Midbrain (tissue), 1 donor: ENCODE measurements around the gene EMB.
"Not testable (repeated sequence)": the region's sequence is repeated elsewhere in the genome, so short reads cannot be mapped to it uniquely, and the experiment has no call there.

Experiments
- DNase-seq: peaks from one replicate; lab custom pipeline; 2025; lab: John Stamatoyannopoulos, UW

EMB gene, protein sequence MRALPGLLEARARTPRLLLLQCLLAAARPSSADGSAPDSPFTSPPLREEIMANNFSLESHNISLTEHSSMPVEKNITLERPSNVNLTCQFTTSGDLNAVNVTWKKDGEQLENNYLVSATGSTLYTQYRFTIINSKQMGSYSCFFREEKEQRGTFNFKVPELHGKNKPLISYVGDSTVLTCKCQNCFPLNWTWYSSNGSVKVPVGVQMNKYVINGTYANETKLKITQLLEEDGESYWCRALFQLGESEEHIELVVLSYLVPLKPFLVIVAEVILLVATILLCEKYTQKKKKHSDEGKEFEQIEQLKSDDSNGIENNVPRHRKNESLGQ

DNA sequence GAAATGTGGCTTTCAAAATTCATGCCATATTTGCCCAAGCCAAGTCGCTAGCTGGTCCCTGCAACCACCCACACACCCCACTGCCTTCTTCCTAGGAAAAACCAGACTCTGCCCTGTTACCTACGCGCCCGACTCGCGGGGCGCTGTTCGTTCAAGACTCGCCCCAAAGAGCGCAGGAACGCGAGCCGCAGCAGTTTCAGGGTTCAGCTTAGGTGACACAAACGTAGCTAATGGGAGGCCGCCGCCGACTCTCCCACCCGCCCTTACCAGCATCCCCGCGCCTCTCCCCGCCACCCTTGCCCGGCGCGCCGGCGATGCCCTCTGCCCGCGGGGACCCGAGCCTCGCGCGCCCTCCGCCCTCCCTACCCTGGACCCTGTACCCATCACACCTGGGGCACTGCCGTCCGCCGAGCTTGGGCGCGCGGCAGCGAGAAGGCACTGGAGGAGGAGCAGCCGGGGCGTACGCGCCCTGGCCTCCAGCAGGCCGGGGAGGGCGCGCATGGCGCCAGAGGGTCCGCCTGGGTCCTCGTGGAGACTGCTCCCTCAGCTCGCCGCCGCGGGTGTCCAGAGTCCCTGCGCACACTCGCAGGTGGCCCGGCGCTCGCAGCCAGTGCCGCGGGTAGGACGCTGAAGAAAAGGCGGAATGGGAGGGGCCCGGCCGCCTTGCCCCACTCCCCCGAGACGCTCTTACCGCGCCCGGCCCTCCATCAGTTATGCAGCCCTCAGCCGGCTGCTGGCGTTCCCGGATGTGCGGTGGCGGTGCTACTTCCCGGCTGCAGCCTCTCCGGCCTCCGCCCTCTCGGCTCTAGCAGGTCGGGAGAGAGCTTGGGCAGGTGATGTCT, at the start of gene EMB:
Gene EMB (minus strand): TSS at position 638 of the 842 bp plus-strand sequence. CDS start 137 bp downstream, at position 501.
- peak; percentile 8 for DNase-seq

DNA sequence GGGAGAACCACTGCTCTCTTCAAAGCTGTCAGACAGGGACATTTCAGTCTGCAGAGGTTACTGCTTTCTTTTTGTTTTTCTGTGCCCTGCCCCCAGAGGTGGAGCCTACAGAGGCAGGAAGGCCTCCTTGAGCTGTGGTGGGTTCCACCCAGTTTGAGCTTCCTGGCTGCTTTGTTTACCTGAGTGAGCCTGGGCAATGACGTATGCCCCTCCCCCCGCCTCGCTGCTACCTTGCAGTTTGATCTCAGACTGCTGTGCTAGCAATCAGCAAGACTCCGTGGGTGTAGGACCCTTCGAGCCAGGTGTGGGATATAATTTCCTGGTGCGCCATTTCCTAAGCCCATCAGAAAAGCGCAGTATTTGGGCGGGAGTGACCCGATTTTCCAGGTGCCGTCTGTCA, 48.4 kb upstream of the EMB start:
- not testable (repeated sequence) for DNase-seq

DNA sequence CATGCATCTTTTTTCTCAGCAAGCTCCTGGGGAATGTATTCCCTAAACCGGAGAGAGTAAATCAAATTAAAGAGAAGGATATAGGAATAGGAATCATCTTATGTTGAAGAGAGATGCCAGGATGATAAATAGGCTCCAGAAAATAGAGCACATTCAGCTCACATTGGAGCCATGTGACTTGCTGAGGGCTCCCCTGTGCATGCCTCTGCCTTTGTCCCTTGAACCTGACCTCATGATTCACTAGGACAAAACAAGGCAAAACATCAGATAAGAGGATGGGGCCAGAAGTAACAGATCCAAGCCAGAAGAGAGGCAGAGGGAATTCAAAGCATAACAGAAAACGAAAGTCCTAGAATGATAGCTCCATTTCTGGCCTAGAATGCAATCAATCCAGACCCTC, 37.7 kb upstream of the EMB start:
- not testable (repeated sequence) for DNase-seq

DNA sequence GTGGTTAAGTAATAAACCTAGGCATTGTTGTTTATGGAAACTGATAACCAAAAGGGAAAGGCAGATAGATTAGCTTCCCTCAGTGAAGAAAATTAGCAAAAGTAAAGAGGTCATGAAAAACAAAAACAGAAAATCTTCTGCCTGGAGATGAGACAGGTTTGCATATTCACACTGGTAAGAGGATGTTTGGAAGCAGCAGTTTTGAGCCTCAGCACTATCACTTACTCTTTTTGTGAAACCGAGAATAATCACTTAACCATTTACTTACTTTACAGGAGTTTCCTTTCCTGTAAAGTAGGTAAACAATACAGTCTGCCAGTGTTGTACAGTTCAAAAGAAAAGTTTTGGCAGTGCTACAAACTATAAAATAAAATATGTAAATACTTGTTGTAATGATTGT, 35.5 kb upstream of the EMB start:
- DNase-seq: no peak

DNA sequence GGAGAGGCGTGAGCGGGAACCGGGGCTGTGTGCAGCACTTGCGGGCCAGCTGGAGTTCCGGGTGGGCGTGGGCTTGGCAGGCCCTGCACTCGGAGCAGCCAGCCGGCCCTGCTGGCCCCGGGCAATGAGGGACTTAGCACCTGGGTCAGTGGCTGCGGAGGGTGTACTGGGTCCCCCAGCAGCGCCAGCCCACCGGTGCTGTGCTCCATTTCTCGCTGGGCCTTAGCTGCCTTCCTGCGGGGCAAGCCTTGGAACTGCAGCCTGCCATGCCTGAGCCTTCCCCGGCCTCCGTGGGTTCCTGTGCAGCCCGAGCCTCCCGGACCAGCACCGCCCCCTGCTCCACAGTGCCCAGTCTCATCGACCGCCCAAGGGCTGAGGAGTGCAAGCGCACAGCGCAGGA, 23.9 kb upstream of the EMB start:
- DNase-seq: not testable (repeated sequence)

DNA sequence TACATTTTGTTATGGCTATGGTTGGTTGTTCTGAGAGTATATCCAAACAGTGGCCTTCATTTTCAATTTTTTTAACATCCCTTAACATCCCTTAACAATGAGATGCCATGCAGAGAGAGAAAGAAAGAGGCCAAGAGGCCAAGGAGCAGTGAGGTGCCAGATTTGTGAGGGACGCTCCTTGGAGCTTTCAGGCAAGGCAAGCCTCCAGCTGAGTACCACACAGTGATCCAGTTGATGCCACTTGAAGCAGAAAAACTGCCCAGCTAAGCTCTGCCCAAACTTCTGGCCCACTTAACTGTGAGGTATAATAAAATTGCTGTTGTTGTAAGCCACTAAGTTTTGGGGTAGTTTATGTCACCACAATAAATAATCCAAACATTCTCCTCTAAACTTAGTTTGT, 22.6 kb upstream of the EMB start:
- DNase-seq: no peak

DNA sequence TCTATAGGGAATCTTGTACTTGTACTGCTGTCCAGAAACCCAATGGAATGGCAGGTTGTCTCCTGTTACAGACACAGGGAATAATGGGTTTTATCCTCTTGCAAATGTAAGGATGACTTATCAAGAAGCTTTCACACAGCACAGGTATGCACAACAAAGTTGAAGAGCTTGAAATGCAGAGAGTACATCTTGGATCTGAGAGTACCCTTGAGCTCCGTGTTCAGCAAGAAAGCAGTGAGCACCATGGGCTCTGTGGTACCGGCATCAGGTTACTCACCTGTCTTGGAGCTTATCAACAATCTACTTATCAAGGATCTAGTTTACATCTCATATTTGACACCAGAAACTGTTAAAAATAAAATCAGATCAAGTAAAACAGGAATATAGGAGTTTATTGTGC, 22.0 kb upstream of the EMB start:
- DNase-seq: no peak

DNA sequence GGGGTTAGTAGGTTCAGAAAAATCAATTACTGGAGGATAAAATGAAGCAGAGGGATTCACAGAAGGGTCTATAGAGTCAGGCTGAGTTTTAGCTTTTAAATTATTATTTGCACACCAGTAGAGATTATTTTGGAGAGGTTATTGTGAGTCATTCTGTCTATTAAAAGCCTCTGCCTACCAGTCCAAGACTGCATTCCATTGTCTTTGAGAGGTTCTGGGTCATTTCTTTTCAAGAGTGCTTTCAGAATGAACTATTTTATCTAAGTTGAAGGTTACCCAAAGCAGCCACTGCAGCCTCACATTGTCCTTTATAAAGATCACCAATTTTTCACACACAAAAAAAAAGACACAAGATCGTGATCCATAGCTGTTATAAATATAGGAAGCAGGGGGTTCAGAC, 21.5 kb upstream of the EMB start:
- DNase-seq: not testable (repeated sequence)

DNA sequence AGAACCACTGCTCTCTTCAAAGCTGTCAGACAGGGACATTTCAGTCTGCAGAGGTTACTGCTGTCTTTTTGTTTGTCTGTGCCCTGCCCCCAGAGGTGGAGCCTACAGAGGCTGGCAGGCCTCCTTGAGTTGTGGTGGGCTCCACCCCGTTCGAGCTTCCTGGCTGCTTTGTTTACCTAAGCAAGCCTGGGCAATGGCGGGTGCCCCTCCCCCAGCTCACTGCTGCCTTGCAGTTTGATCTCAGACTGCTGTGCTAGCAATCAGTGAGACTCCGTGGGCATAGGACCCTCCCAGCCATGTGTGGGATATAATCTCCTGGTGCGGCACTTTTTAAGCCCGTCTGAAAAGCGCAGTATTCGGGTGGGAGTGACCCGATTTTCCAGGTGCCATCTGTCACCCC, 17.3 kb upstream of the EMB start:
- DNase-seq: not testable (repeated sequence)

DNA sequence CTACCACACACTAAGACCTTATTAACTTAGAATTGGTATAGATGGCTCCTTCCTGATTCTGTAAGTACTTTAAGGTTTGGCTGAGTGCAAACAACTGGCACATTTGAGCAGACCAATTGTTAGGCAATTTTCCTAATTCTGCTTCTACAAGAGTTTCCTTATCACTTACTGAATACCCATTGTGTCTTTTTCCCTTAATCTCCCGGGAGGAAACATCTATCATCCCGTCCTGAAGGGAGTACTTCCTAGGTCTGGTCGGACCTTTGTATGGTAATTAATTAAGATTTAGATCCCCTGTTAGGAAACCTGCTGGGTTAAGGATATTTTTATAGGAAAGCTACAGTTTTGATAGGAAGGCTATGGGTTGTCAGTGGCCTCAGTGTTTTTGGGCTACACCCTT, 8.2 kb upstream of the EMB start:
- not testable (repeated sequence) for DNase-seq

DNA sequence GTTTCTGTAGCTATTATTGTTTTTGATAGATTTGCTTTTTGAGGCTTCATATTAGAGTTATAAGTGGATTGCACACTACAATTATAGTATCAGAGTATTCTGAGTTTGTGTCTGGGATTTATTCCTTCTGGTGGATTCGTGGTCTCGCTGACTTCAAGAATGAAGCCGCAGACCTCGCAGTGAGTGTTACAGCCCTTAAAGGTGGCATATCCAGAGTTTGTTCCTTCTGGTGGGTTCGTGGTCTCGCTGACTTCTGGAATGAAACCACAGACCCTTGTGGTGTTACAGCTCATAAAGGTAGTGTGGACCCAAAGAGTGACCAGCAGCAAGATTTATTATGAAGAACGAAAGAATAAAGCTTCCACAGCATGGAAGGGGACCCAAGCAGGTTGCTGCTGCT, 6.9 kb upstream of the EMB start:
- no peak for DNase-seq

DNA sequence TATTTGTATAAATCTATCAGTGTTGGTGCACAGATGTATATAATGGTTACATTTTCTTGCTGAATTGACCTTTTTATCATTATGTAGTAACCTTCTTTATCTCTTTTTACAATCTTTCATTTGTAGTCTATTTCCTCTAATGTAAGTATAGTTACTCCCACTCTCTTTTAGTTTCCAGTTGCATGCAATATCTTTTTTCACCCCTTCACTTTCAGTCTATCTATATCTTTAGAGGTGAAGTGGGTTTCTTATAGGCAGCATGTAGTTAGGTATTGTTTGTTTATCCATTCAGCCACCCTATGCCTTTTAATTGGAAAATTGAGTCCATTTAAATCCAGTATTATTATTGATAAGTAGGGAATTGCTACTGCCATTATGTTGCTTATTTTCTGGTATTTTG, 6.1 kb upstream of the EMB start:
- DNase-seq: no peak

DNA sequence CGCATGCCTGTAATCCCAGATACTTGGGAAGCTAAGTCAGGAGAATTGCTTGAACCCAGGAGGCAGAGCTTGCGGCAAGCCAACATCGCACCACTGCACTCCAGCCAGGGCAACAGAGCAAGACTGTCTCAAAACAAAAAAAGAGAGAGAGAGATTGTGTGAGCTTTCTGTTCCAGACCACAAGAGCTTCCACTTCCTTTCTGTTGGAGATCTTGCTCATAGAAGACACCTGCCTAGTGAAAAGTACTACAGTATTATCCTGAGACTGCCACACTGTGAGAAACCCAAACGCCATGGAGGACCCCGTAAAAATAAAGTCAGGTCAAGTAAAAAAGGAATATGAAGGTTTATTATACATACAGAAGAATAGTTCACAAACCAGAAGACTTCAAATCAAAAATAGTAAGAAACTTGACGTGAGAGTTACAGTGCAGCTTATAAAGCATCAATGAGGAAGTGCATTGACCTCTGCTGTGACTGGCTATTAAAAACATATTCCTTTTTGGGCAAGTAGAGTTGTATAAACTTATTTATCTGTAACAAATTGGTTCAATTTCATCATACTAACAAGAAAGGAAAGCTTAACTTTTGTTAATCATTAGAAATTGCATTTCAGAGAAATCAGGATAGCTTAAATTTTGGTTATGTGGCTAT, 4.3 kb upstream of the EMB start:
- DNase-seq: no peak

DNA sequence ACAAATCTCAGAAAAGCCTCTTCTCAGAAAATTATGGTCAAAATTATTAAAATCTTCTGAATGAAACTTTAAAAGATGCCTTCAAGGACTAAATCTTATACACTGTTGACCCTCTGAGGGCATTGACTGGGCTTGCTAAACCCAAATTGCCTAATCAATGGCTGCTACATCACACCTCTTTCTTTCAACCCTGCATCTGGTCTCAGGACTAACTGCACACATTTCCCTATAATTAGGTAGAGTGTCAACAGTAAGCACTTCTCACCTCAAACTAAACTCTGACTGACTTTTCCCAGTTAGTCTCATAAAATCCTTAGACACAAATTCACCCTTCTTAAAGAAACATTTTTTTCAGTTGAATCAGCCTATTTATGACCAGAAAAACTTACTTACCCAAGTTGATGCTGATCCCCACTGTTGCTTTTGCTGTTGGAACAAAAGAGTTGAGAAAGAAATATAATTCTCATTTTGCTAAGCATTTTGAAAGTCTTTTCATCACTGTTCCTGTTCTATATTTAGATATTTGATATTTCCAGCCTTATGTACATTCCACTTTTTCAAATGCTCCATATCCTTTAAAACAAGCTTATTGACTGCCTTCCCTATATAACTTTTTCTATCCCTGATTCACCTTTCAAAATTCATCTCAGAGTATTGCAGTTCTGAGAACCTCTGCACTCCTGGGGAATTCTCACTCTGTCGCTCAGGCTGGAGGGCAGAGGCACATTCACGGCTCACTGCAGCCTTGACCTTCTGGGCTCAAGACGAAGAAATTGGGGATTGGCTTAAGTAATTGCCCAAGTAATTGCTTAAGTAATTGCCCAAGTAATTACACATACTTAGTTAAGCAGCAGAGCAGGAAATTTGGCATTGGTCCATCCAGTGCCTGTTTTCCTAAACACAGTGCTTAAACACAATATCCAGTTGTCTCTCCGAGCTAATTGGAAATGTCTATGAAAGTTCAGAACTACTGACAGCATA, 1.8 kb upstream of the EMB start:
- DNase-seq: not testable (repeated sequence)

DNA sequence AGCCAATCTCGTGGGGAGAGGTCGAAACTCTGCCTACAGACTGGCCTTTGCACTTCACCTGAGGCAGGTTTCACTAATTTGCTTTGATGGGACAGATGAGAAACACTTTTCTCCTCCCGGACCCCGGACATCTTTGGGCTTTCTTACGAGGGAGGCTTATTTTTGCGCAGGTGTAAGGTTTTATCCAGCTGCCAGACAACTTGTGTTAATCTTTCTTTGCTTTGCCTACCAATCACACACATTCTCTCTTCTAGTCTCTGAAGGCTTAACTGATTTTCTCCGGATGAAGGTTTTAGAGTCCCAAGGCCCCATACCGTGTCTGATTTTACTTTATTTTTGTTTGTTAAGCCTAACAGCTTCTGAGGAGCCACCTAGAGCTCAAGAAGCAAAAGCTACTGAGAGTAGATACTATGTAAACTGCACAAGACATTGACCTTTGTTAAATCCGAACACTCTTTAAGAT, 436 bp upstream of the EMB start:
- DNase-seq: no peak

DNA sequence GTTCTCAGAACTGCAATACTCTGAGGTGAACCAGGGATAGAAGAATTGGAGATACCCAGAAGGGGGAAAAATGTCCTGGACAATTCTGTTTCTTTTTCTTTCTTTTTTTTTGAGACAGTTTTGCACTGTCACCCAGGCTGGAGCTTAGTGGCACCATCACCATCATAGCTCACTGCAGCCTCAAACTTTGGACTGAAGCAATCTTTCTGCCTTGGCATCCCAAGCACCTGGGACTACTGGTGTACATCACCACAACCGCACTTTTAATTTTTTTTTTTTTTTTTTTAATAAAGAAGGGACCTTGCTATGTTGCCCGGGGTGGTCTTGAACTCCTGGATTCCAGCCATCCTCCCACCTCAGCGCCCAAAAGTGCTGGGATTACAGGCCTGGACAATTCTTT, 1.9 kb downstream of the EMB start:
- DNase-seq: no peak

DNA sequence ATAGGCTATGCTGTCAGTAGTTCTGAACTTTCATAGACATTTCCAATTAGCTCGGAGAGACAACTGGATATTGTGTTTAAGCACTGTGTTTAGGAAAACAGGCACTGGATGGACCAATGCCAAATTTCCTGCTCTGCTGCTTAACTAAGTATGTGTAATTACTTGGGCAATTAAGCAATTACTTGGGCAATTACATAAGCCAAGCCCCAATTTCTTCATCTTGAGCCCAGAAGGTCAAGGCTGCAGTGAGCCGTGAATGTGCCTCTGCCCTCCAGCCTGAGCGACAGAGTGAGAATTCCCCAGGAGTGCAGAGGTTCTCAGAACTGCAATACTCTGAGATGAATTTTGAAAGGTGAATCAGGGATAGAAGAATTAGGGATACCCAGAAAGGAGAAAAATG, 3.0 kb downstream of the EMB start:
- DNase-seq: not testable (repeated sequence)

DNA sequence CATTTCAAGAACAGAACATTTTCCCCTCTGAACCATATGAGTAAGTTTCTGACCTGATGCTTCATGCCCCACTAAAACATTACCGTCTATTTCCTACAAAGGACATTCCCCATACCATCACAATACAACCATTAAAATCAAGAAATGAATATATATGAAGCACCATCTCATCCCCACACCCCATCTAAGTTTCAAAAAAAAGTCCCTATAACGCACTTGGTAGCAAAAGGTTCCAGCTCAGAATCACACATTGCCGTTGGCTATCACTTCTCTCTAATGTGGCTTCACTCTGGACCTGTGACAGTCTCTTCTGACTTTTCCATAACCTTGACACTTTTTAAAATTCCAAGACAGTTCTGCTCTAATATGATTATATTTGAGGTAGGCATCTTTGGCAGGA, 5.9 kb downstream of the EMB start:
- no peak for DNase-seq

DNA sequence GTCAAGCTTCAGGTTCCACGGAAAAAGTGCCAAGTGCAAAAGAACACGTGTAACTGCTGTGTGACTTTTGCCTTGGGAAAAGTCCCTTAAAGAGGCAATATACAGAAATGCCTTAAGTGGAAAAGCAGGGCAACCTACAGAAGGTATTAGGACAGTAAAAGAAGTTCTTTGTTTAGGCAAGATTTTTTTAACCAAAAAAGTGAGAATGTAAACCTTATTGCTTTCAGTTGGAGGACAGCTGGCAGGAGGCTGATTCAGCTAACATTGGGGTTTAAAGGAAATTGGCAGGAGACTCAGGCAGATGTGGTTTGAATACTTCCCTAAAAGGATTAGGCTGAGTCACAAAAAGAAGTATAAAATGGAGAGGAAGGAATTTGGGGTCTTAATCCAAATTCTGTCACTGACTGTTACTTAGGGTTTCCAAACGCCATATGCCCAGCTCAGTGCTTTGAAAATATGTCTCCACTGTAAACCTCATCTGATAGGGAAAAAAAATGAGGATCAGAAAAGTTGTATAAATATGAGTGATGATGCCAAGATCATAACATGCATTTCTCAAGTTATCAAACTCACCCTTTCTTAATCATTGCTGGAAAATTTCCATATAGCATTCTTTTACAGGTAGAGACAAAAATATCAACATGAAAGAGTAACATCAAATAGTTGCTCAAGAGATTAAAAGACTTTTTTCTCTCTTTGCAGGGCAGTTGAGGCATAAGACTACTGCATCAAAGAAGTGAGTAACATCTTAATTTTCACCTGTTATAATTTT, 9.8 kb downstream of the EMB start:
- DNase-seq: not testable (repeated sequence)

DNA sequence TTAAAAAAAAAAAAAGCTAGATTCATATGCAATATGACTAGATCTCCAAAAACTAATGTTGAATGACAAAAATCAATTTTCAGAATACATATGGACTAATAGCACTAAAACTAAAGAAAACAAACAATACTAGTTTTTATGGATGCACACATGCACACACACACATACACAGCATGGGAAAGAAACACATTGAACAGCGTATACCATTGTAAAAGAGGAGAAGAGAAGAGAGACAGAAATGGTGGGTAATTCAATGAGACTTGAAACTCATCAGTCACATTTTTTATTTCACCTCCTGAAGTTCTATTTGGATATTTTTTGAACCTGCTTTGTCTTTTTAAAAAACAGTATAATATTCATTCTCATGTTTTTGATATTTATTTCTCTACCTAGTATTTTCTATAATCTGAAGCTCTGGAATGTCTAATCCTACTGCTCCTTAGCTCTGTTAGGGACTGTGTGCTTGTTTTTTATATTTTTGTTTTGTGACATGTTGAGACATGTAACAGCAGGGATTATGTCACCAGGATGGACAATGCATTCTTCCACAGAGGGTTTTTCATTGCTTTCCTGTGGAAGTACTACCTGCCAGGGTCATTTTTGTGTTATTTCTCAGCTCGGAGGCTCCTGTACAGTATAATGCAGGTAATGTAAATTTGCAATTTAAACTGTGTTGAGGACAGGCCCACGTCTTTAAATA, 17.8 kb downstream of the EMB start:
- not testable (repeated sequence) for DNase-seq
